IMR-90 (cell line): Measurements from ENCODE around the gene FAM170A. TPM values are rescaled to one million over a fixed set of nuclear protein-coding genes. Genes with fewer than 3 reads are reported as not detected.

Source experiments
- ATAC-seq: fragments of 200-7000 bp; cut with Tn5 transposase; 2 replicates; pipeline ENCODE4 v1.9.1; 2020; ENCODE audit warnings: low read depth, mild to moderate bottlenecking, moderate library complexity
- BruUV-seq: library from RNA; stranded (reverse); fragments of 400-500 nt; replicated peaks from 2 replicates; lab custom pipeline; 2021; lab: Mats Ljungman, UMichigan
- CTCF ChIA-PET: fragments of 300-600 bp; formaldehyde crosslinking; extraction: SDS; loops from one replicate; lab custom pipeline; 2021; ENCODE audit warnings: antibody characterized with exemption; lab: Yijun Ruan, JAX
- POLR2A ChIA-PET: fragments of 300-600 bp; sonication (Branson Sonifier 250); formaldehyde crosslinking; loops from one replicate; lab custom pipeline; 2022; ENCODE audit warnings: antibody characterized with exemption; ENCODE audit not compliant: unreplicated experiment; lab: Charles Lee
- DNase-seq: peaks from one replicate; pipeline ENCODE4 v3.0.0; 2013
- H2AFZ ChIP-seq: replicated peaks from 2 replicates; pipeline ENCODE3; 2013; ENCODE audit warnings: low read length, mild to moderate bottlenecking; ENCODE audit not compliant: poor library complexity
- H2AK5ac ChIP-seq: 2 replicates; pipeline ENCODE4 v1.6.1; 2013; ENCODE audit warnings: low read depth, low read length, inconsistent platforms
- H2AK9ac ChIP-seq: replicated peaks from 2 replicates; pipeline ENCODE3; 2013; ENCODE audit warnings: mild to moderate bottlenecking, low read depth, low read length, moderate library complexity; ENCODE audit not compliant: poor library complexity
- H2BK120ac ChIP-seq: 2 replicates; pipeline ENCODE4 v1.6.1; 2013; ENCODE audit warnings: low read depth, low read length, inconsistent platforms
- H2BK15ac ChIP-seq: 3 replicates; pipeline ENCODE4 v1.6.1; 2013; ENCODE audit warnings: low read depth, low read length, inconsistent platforms
- H2BK20ac ChIP-seq: 2 replicates; pipeline ENCODE4 v1.6.1; 2013; ENCODE audit warnings: low read depth, mild to moderate bottlenecking, inconsistent platforms, low read length, moderate library complexity
- H2BK5ac ChIP-seq: 2 replicates; pipeline ENCODE4 v1.6.1; 2013; ENCODE audit warnings: mild to moderate bottlenecking, low read depth, low read length, inconsistent platforms; ENCODE audit not compliant: poor library complexity, severe bottlenecking
- H3K14ac ChIP-seq: replicated peaks from 2 replicates; pipeline ENCODE4 v1.6.1; 2013; ENCODE audit warnings: low read depth, low read length, inconsistent platforms
- H3K18ac ChIP-seq: 2 replicates; pipeline ENCODE4 v1.6.1; 2013; ENCODE audit warnings: low read depth, low read length, control low read depth
- H3K23ac ChIP-seq: 2 replicates; pipeline ENCODE4 v1.6.1; 2013; ENCODE audit warnings: low read depth, low read length, inconsistent platforms
- H3K27ac ChIP-seq: 2 replicates; pipeline ENCODE4 v1.5.1; 2013; ENCODE audit warnings: mild to moderate bottlenecking, control low read depth, low read length; ENCODE audit not compliant: insufficient read depth
- H3K27me3 ChIP-seq: 2 replicates; pipeline ENCODE4 v1.6.1; 2013; ENCODE audit warnings: low read length; ENCODE audit not compliant: control insufficient read depth, insufficient read depth
- H3K36me3 ChIP-seq: 2 replicates; pipeline ENCODE4 v1.6.1; 2013; ENCODE audit warnings: low read length, mixed read lengths; ENCODE audit not compliant: control insufficient read depth, insufficient read depth
- H3K4ac ChIP-seq: 2 replicates; pipeline ENCODE4 v1.6.1; 2013; ENCODE audit warnings: low read depth, low read length, inconsistent platforms
- H3K4me1 ChIP-seq: 2 replicates; pipeline ENCODE4 v1.6.1; 2013; ENCODE audit warnings: low read length, mixed read lengths; ENCODE audit not compliant: control insufficient read depth, insufficient read depth
- H3K4me2 ChIP-seq: 2 replicates; pipeline ENCODE4 v1.6.1; 2013; ENCODE audit warnings: low read depth, mild to moderate bottlenecking, control low read depth, low read length, moderate library complexity
- H3K4me3 ChIP-seq: 2 replicates; pipeline ENCODE4 v1.5.1; 2013; ENCODE audit warnings: low read depth, mild to moderate bottlenecking, control low read depth, low read length, moderate library complexity; ENCODE audit not compliant: insufficient read depth
- H3K56ac ChIP-seq: 2 replicates; pipeline ENCODE4 v1.6.1; 2013; ENCODE audit warnings: low read length, inconsistent platforms; ENCODE audit not compliant: insufficient read depth; ENCODE audit errors: extremely low read depth
- H3K79me1 ChIP-seq, 2 experiments: 2 replicates each; pipeline ENCODE4 v1.6.1; 2013; ENCODE audit warnings: low read length in 2 of 2, inconsistent platforms in 1 of 2, low read depth in 1 of 2
- H3K9ac ChIP-seq: 2 replicates; pipeline ENCODE4 v1.6.1; 2013; ENCODE audit warnings: low read depth, low read length, control low read depth
- H3K9me1 ChIP-seq: 2 replicates; pipeline ENCODE4 v1.6.1; 2013; ENCODE audit warnings: low read length, inconsistent platforms; ENCODE audit not compliant: insufficient read depth
- H3K9me3 ChIP-seq: 2 replicates; pipeline ENCODE4 v1.6.1; 2013; ENCODE audit warnings: low read length; ENCODE audit not compliant: control insufficient read depth, insufficient read depth
- H4K20me1 ChIP-seq: 2 replicates; pipeline ENCODE4 v1.6.1; 2013; ENCODE audit warnings: low read length, inconsistent platforms; ENCODE audit not compliant: insufficient read depth
- H4K5ac ChIP-seq: 2 replicates; pipeline ENCODE4 v1.6.1; 2013; ENCODE audit warnings: mild to moderate bottlenecking, low read depth, low read length, control low read depth
- H4K8ac ChIP-seq, 2 experiments: 2 replicates each; pipeline ENCODE4 v1.6.1; 2013; ENCODE audit warnings: low read depth in 2 of 2, low read length in 2 of 2, control low read depth in 1 of 2, inconsistent platforms in 1 of 2
- H4K91ac ChIP-seq: 2 replicates; pipeline ENCODE4 v1.6.1; 2013; ENCODE audit warnings: low read depth, low read length, inconsistent platforms; ENCODE audit not compliant: insufficient read depth
- CEBPB ChIP-seq: IDR thresholded peaks from 2 replicates; pipeline ENCODE4 v1.6.1; 2012; ENCODE audit warnings: low read depth, low read length, improper control_type of control experiment
- FOS ChIP-seq: fragments of 150-350 bp; IDR thresholded peaks from 2 replicates; pipeline ENCODE4 v1.6.1; 2016; ENCODE audit warnings: low read depth, low read length
- MAFK ChIP-seq: IDR thresholded peaks from 2 replicates; pipeline ENCODE4 v1.6.1; 2012; ENCODE audit warnings: low read depth, low read length, improper control_type of control experiment
- MAZ ChIP-seq: IDR thresholded peaks from 2 replicates; pipeline ENCODE4 v1.6.1; 2012; ENCODE audit warnings: low read depth, mild to moderate bottlenecking, low read length, improper control_type of control experiment, moderate library complexity, borderline replicate concordance
- MXI1 ChIP-seq: IDR thresholded peaks from 2 replicates; pipeline ENCODE4 v1.6.1; 2012; ENCODE audit warnings: low read depth, mild to moderate bottlenecking, low read length, moderate library complexity, borderline replicate concordance
- RCOR1 ChIP-seq: IDR thresholded peaks from 2 replicates; pipeline ENCODE4 v1.6.1; 2012; ENCODE audit warnings: mild to moderate bottlenecking, low read length, improper control_type of control experiment; ENCODE audit not compliant: insufficient replicate concordance
- WGBS, 2 experiments: methylation state at CpG; one replicate each; pipeline versions ENCODE4 v1.1.5 to v1.1.7; 2013; ENCODE audit warnings: missing lambda C conversion rate in 2 of 2; ENCODE audit not compliant: insufficient read length in 1 of 2; ENCODE audit errors: extremely low coverage in 2 of 2; 5-methylcytosine and 5-hydroxymethylcytosine counted together
- dilution Hi-C: fragments of 300-500 bp; cut with HindIII; formaldehyde crosslinking; loops from one replicate; pipeline ENCODE4 v1.14.3; 2018; ENCODE audit warnings: low sequenced_read_pairs; ENCODE audit not compliant: unreplicated experiment
- in situ Hi-C: fragments of 300-500 bp; cut with MboI; formaldehyde crosslinking; loops from 3 replicates; pipeline ENCODE4 v1.14.3; 2019; ENCODE audit warnings: low sequenced_read_pairs, inconsistent platforms, mixed read lengths
- intact Hi-C: fragments of 100-400 bp; cut with micrococcal nuclease; formaldehyde crosslinking; loops from 2 replicates; pipeline ENCODE4 v1.10.0; 2022
- polyA plus RNA-seq, 3 experiments: library from polyadenylated mRNA; depleted of rRNA; stranded (reverse); fragments of >200 nt; gene quantifications; 2 replicates each; pipeline ENCODE4 v1.2.3, GENCODE V29; 2012; ENCODE audit warnings: low replicate concordance in 1 of 3
- total RNA-seq: library from RNA; depleted of rRNA; stranded (reverse); fragments of >200 nt; gene quantifications from 2 replicates; pipeline ENCODE4 v1.2.3, GENCODE V29; 2012
- TF ChIP-seq, protein P1 (sequence below): fragments of 150-350 bp; IDR thresholded peaks from 2 replicates; pipeline ENCODE4 v1.6.1; 2017; ENCODE audit warnings: mild to moderate bottlenecking, antibody characterized with exemption, low read length, low read depth
- TF ChIP-seq, protein P2 (sequence below): conservative IDR thresholded peaks from 2 replicates; pipeline ENCODE4 v1.5.1; 2012; ENCODE audit warnings: mild to moderate bottlenecking, low read depth, low read length, improper control_type of control experiment

The FAM170A gene
- total and polyA plus RNA-seq, 2 of the 4 experiments (the other 2 are of a cell fraction) = not detected

DNA sequence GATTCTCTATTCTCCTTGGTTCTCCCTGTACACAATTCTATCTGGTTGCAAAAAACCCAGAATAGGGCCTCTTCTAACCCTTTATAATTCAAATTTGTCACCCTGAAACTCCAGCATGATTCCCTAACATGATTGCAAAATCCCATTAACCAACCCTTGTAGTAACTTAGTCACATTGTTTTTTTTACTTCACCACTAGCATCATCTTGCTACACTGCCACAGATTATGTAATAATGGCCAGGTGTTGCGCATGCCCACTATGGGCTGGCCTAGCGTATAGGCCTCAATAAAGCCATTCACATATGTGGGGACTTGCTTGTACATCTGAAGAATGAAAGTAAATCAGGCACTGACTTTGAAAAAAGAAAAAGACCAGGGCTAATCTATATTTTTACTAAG is 25.7 kb downstream of the FAM170A start:
- TF ChIP-seq RCOR1 (no peak), MAZ (no peak), MAFK (no peak), CEBPB (no peak), FOS (no peak), MXI1 (no peak)
- TF ChIP-seq, protein P1, sequence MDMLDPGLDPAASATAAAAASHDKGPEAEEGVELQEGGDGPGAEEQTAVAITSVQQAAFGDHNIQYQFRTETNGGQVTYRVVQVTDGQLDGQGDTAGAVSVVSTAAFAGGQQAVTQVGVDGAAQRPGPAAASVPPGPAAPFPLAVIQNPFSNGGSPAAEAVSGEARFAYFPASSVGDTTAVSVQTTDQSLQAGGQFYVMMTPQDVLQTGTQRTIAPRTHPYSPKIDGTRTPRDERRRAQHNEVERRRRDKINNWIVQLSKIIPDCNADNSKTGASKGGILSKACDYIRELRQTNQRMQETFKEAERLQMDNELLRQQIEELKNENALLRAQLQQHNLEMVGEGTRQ = no peak
- TF ChIP-seq, protein P2, sequence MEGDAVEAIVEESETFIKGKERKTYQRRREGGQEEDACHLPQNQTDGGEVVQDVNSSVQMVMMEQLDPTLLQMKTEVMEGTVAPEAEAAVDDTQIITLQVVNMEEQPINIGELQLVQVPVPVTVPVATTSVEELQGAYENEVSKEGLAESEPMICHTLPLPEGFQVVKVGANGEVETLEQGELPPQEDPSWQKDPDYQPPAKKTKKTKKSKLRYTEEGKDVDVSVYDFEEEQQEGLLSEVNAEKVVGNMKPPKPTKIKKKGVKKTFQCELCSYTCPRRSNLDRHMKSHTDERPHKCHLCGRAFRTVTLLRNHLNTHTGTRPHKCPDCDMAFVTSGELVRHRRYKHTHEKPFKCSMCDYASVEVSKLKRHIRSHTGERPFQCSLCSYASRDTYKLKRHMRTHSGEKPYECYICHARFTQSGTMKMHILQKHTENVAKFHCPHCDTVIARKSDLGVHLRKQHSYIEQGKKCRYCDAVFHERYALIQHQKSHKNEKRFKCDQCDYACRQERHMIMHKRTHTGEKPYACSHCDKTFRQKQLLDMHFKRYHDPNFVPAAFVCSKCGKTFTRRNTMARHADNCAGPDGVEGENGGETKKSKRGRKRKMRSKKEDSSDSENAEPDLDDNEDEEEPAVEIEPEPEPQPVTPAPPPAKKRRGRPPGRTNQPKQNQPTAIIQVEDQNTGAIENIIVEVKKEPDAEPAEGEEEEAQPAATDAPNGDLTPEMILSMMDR = no peak
- Histone ChIP-seq H2BK5ac (no peak overlapping the region), H3K14ac (no peak overlapping the region), H3K9me1 (no peaks in the 10 kb centered on the region), H4K20me1 (no peaks in the 10 kb centered on the region), H3K27me3 (no peaks in the 10 kb centered on the region), H2BK120ac (no peak overlapping the region), H2AFZ (no peak overlapping the region), H3K9me3 (no peaks in the 10 kb centered on the region), H3K23ac (no peak overlapping the region), H4K91ac (no peak overlapping the region), H2AK5ac (no peak overlapping the region), H3K56ac (no peak overlapping the region), H3K4ac (no peak overlapping the region), H4K8ac (no peak overlapping the region), H3K36me3 (no peaks in the 10 kb centered on the region), H3K4me1 (no peaks in the 10 kb centered on the region), H2BK15ac (no peak overlapping the region), H2BK20ac (no peak overlapping the region), H3K79me1 (no peaks in the 10 kb centered on the region), H3K18ac (no peak overlapping the region), H3K4me2 (no peak overlapping the region), H3K4me3 (no peak overlapping the region), H2AK9ac (no peak overlapping the region), H3K27ac (no peak overlapping the region), H4K5ac (no peak overlapping the region), H3K9ac (no peak overlapping the region)
- no TSS peak for BruUV-seq
- POLR2A ChIA-PET = no interaction called here
- ATAC-seq (no peak), DNase-seq (no peak)
- CTCF ChIA-PET = no interaction called here
- dilution Hi-C loops (no loop called here), in situ Hi-C loops (no loop called here), intact Hi-C loops (no loop called here)
- no CpG with 5 or more reads among the region's 2 CpGs for WGBS, 2 experiments
